Psoas muscle (tissue), 8 donors: ENCODE measurements around the gene KCNA10. TPM values are rescaled to one million over a fixed set of nuclear protein-coding genes. Genes with fewer than 3 reads are reported as not detected.

Experiments
- ATAC-seq, 4 donors: fragments of 200-7000 bp; cut with Tn5 transposase; one replicate each; pipeline ENCODE4 v1.9.1; 2020; ENCODE audit warnings: moderate library complexity in 3 of 4, mild to moderate bottlenecking in 2 of 4
- DNase-seq, 2 donors: peaks; one replicate each; pipeline ENCODE4 v3.0.0-alpha.2; 2020
- H3K27ac ChIP-seq: fragments of 200-600 bp; one replicate; pipeline ENCODE4 v1.8.0; 2022
- H3K27me3 ChIP-seq, 3 donors: fragments of 200-600 bp in 1 of 3; one replicate each; pipeline versions ENCODE4 v1.6.1 to v1.8.0; 2013 to 2022; ENCODE audit warnings: low read length in 2 of 3, mild to moderate bottlenecking in 2 of 3, moderate library complexity in 1 of 3; ENCODE audit not compliant: insufficient read depth in 3 of 3
- H3K36me3 ChIP-seq, 2 donors: fragments of 200-600 bp in 1 of 2; one replicate each; pipeline versions ENCODE4 v1.6.1 to v1.8.0; 2013 to 2022; ENCODE audit warnings: low read depth in 1 of 2, mild to moderate bottlenecking in 1 of 2, moderate library complexity in 1 of 2; ENCODE audit not compliant: insufficient read depth in 1 of 2
- H3K4me1 ChIP-seq: fragments of 200-600 bp; one replicate; pipeline ENCODE4 v1.8.0; 2022
- H3K4me3 ChIP-seq: fragments of 200-600 bp; one replicate; pipeline ENCODE4 v1.8.0; 2022; ENCODE audit warnings: mild to moderate bottlenecking
- H3K9me3 ChIP-seq: fragments of 200-600 bp; one replicate; pipeline ENCODE4 v1.8.0; 2022
- WGBS, 3 donors: extraction: QIAGEN DNeasy Blood & Tissue Kit; methylation state at CpG; one replicate each; pipeline versions ENCODE4 v1.1.6 to v1.1.7; 2013; 5-methylcytosine and 5-hydroxymethylcytosine counted together
- intact Hi-C, 2 donors: fragments of 100-400 bp; cut with DNase I; formaldehyde crosslinking; loops; one replicate each; pipeline versions ENCODE4 v1.11.0 to v1.14.2; 2022
- polyA plus RNA-seq, 3 donors: library from polyadenylated mRNA; stranded (reverse); fragments of 200-250 nt; gene quantifications; one replicate each; pipeline ENCODE4 v1.2.3, GENCODE V29; 2013
- total RNA-seq, 4 donors: library from RNA; stranded (reverse); fragmentation: NEBNext Ultra II Directional in 2 of 4; extraction: Animal tissue kit (Norgen Biotek cat#: 25700) in 2 of 4; gene quantifications; one replicate each; pipeline versions ENCODE4 v1.2.1 to v1.2.4, GENCODE V29; 2021 to 2023
- TF ChIP-seq, protein P1 (sequence below): fragments of 200-600 bp; IDR thresholded peaks from one replicate; pipeline ENCODE4 v1.8.0; 2022; ENCODE audit warnings: antibody characterized with exemption
- donor health status: healthy with polysubstance abuse.
- donor health status: DM: no; HTN: no; CAD: no; lungs with moderate emphysema.
- donor health status: Bipolar disorder and iron deficiency.
- donor health status: healthy.
- donor health status: DM: yes; HTN: yes; CAD: no.
- donor health status: DM: no; HTN: no; CAD: no.
- donor health status: DM: no; HTN: no; CAD: no.
- donor health status: DM: yes; HTN: yes; CAD: no.

Gene KCNA10
- total and polyA plus RNA-seq, 7 donors, result not detected

DNA sequence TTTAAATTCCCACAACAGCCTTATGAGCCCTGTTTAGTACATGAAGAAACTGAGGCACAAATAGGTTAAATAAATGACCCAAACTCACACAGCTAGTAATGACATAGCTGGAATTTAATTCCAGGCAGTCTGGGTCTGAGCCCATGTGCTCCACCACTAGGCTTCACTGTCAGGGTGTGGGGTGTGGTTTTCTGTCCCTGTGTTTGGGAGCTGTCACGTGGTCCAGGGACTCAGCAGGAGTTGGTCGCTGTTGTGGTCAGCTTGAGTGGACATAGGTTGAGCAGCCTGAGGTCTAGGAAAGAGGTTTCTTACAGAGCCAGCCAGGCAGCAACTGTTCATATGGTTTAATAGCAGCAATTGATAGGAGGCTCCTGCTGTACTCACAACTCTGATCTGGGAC lies 28.0 kb upstream of the KCNA10 start:
- DNase-seq (no peak), ATAC-seq (no peak)
- Histone ChIP-seq H3K27ac (no peak overlapping the region), H3K4me3 (no peak overlapping the region), H3K4me1 (no peaks in the 10 kb centered on the region), H3K36me3 (no peaks in the 10 kb centered on the region), H3K9me3 (no peaks in the 10 kb centered on the region), H3K27me3 (no peaks in the 10 kb centered on the region)
- intact Hi-C loops, result loop anchor here in 1 of 2 donors (5.0 kb wide), 1 partner anchor 50 kb away; no protein-coding TSS in a partner anchor
- TF ChIP-seq, protein P1, sequence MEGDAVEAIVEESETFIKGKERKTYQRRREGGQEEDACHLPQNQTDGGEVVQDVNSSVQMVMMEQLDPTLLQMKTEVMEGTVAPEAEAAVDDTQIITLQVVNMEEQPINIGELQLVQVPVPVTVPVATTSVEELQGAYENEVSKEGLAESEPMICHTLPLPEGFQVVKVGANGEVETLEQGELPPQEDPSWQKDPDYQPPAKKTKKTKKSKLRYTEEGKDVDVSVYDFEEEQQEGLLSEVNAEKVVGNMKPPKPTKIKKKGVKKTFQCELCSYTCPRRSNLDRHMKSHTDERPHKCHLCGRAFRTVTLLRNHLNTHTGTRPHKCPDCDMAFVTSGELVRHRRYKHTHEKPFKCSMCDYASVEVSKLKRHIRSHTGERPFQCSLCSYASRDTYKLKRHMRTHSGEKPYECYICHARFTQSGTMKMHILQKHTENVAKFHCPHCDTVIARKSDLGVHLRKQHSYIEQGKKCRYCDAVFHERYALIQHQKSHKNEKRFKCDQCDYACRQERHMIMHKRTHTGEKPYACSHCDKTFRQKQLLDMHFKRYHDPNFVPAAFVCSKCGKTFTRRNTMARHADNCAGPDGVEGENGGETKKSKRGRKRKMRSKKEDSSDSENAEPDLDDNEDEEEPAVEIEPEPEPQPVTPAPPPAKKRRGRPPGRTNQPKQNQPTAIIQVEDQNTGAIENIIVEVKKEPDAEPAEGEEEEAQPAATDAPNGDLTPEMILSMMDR, result no peak
- 33 to 66% (median 47%) methylated on average over 2 of the region's 2 CpGs for WGBS, 3 donors

DNA sequence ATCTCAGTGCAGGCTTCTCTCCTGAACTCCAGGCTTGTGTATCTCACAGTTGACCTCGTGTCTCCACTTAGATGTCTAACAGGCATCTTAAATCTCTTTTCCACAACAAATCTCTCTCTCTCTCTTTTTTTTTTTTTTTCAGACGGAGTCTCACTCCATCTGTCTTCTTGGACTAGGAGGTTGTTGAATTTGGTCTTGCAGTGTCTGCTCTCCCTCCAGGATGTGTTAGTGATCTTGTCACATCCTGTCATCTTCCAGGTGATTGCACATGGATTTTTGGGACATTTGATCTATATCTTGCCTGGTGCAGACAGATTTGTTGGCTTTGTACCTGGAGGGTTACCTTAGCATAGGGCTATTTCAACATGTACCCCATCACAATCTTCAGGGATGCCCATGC lies 26.5 kb upstream of the KCNA10 start:
- intact Hi-C loops, result loop anchor here in 1 of 2 donors (5.0 kb wide), 1 partner anchor 52 kb away; no protein-coding TSS in a partner anchor
- H3K9me3 ChIP-seq, result no peaks in the 10 kb centered on the region
- ATAC-seq (no peak), DNase-seq (no peak)
- 26 to 48% (median 45%) methylated on average over 2 of the region's 2 CpGs for WGBS, 3 donors
- H3K4me1 ChIP-seq, result no peaks in the 10 kb centered on the region
- no peaks in the 10 kb centered on the region for H3K27me3 ChIP-seq
- H3K36me3 ChIP-seq, result no peaks in the 10 kb centered on the region
- TF ChIP-seq, protein P1, result no peak
- H3K4me3 ChIP-seq, result no peak overlapping the region
- no peak overlapping the region for H3K27ac ChIP-seq

DNA sequence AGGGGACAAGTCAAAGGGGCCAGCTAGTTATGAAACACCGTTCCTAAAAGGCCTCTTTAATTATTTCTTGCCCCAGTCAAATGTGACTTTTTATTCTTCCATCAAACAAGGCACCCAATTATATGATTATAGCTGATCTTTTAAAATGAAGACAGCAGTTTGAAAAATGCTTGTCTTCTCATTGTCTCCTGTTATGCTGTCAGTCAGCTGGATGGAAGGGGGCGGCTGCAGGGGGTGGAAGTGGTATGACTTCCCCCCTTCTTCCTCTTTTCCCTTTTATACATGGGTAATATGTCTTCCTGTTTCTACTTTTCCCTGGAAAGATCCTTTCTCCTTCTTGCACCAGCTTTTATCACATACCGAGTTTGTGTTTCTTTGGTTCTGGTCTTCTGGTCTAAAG lies 25.8 kb upstream of the KCNA10 start:
- Histone ChIP-seq H3K9me3 (no peaks in the 10 kb centered on the region), H3K4me1 (no peaks in the 10 kb centered on the region), H3K27ac (no peak overlapping the region), H3K36me3 (no peaks in the 10 kb centered on the region), H3K27me3 (no peaks in the 10 kb centered on the region), H3K4me3 (no peak overlapping the region)
- DNase-seq, result no peak
- intact Hi-C loops, result loop anchor here in 1 of 2 donors (5.0 kb wide), 1 partner anchor 53 kb away; no protein-coding TSS in a partner anchor
- 62 to 67% (median 66%) methylated on average over 3 of the region's 3 CpGs for WGBS, 3 donors
- ATAC-seq, result no peak
- TF ChIP-seq, protein P1, result no peak

DNA sequence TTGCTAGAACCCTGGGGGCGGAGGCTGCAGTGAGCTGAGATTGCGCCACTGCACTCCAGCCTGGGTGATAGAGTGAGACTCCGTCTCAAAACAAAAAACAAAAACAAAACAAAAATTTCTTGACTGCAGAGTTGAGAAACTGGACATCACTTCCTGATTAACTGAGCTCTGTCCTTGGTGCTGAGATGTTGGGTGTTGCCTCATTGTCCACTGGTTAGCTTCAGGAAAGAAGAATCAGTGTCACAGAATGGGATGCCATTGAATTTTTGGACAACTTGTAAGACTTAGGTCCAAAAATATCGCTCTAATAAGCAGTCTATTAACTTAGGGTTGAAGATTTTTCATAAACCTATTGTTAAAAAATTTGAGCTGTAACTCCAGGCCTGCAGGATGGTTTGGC lies 23.8 kb upstream of the KCNA10 start:
- Histone ChIP-seq H3K4me3 (no peak overlapping the region), H3K27me3 (peaks cover 0 to 7% (median 0%) of the 10 kb centered on the region in 3 donors), H3K4me1 (no peaks in the 10 kb centered on the region), H3K36me3 (no peaks in the 10 kb centered on the region), H3K27ac (no peak overlapping the region), H3K9me3 (no peaks in the 10 kb centered on the region)
- intact Hi-C loops, result no loop called here
- TF ChIP-seq, protein P1, result no peak
- DNase-seq (no peak), ATAC-seq (no peak)
- WGBS, 3 donors, result 44 to 56% (median 45%) methylated on average over 4 of the region's 4 CpGs

DNA sequence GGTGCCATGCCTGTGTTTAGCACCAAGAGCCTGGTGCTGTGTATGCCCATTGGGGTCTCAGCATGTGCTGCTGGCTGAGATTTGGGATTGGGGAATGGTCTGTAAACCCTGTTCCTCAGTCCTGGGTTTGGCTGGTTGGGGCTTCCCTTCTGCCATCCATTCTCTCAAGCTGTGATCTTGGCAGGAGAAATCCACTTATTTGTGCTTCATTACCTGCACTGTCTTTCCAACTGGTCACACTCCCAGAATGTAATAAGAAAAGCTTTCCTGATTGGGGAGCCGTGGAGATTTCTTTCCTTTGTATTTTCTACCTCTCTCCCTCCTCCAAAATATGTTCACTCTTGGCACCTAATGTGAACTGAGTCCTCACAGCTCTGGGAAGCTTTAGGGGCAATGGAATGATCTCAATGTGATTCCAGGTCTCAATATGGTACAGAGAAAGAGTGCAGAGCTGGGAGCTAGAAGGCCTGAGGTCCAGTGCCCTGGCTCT lies 23.0 kb upstream of the KCNA10 start:
- Histone ChIP-seq H3K4me1 (no peaks in the 10 kb centered on the region), H3K4me3 (no peak overlapping the region), H3K27ac (no peak overlapping the region), H3K27me3 (peaks cover 0 to 7% (median 0%) of the 10 kb centered on the region in 3 donors), H3K36me3 (no peaks in the 10 kb centered on the region), H3K9me3 (no peaks in the 10 kb centered on the region)
- TF ChIP-seq, protein P1, result no peak
- ATAC-seq (no peak), DNase-seq (no peak)
- intact Hi-C loops, result no loop called here
- 0 to 50% (median 29%) methylated on average over 1 of the region's 1 CpG for WGBS, 3 donors
